Testis (tissue), 2 donors: Measurements from ENCODE around the gene CCT2.

Experiments used
- CTCF ChIP-seq, 3 experiments: fragments of 450-650 bp in 2 of 3; fragments of 200-600 bp in 1 of 3; sonication (generic) in 1 of 3; IDR thresholded peaks; one replicate each; pipeline ENCODE4 v1.5.1; 2016 to 2019; ENCODE audit warnings: antibody characterized with exemption in 3 of 3, mild to moderate bottlenecking in 2 of 3, moderate library complexity in 1 of 3
- POLR2A ChIP-seq: fragments of 450-650 bp; IDR thresholded peaks from one replicate; pipeline ENCODE4 v1.6.1; 2017; ENCODE audit warnings: antibody characterized with exemption, mild to moderate bottlenecking, moderate library complexity

GRCh38 chr12:69555461-69555860 lies 29.8 kb upstream of the CCT2 start:
- TF ChIP-seq CTCF (IDR thresholded peaks at IDR 0.05) (no peak), POLR2A (no peak)
